Right lobe of liver (tissue), 6 donors: ENCODE data around the gene ANKRD33. TPM values are rescaled to one million over a fixed set of nuclear protein-coding genes. Genes with fewer than 3 reads are reported as not detected.
A peak's percentile ranks its signal among the peaks of the same experiment; 100 is the strongest.

ENCODE experiments used
- ATAC-seq, 4 donors: fragments of 200-7000 bp; cut with Tn5 transposase; one replicate each; pipeline ENCODE4 v1.9.1; 2020; ENCODE audit warnings: mild to moderate bottlenecking in 4 of 4, moderate library complexity in 4 of 4
- DNase-seq, 3 donors: peaks; one replicate each; pipeline ENCODE4 v3.0.0-alpha.2; 2020
- H3K27ac ChIP-seq, 3 donors: fragments of 200-600 bp; one replicate each; pipeline ENCODE4 v1.8.0; 2022
- H3K27me3 ChIP-seq, 2 donors: fragments of 200-600 bp; one replicate each; pipeline ENCODE4 v1.8.0; 2022
- H3K36me3 ChIP-seq, 4 donors: fragments of 200-600 bp; sonication (generic) in 1 of 4; one replicate each; pipeline versions ENCODE4 v1.5.1 to v1.8.0; 2017 to 2022; ENCODE audit warnings: control low read depth in 1 of 4
- H3K4me1 ChIP-seq, 4 donors: fragments of 200-600 bp; sonication (generic) in 1 of 4; one replicate each; pipeline versions ENCODE4 v1.5.1 to v1.8.0; 2017 to 2022; ENCODE audit warnings: control low read depth in 1 of 4
- H3K4me3 ChIP-seq, 3 donors: fragments of 200-600 bp; one replicate each; pipeline ENCODE4 v1.8.0; 2022
- H3K9me3 ChIP-seq, 4 donors: fragments of 200-600 bp; sonication (generic) in 1 of 4; one replicate each; pipeline versions ENCODE4 v1.5.1 to v1.8.0; 2017 to 2022; ENCODE audit warnings: control low read depth in 1 of 4
- CTCF ChIP-seq, 4 donors: fragments of 200-600 bp in 3 of 4; fragments of 450-650 bp in 1 of 4; IDR thresholded peaks; one replicate each; pipeline versions ENCODE4 v1.5.1 to v1.8.0; 2016 to 2022; ENCODE audit warnings: antibody characterized with exemption in 4 of 4, mild to moderate bottlenecking in 2 of 4
- POLR2A ChIP-seq: fragments of 450-650 bp; IDR thresholded peaks from one replicate; pipeline ENCODE4 v1.6.1; 2017; ENCODE audit warnings: antibody characterized with exemption, mild to moderate bottlenecking
- WGBS: methylation state at CpG from one replicate; pipeline ENCODE4 v1.1.6; 2018; ENCODE audit warnings: low coverage, low lambda C conversion rate; ENCODE audit not compliant: insufficient coverage; ENCODE audit errors: missing lambda C conversion rate; 5-methylcytosine and 5-hydroxymethylcytosine counted together
- intact Hi-C, 2 donors: fragments of 100-400 bp; cut with DNase I; formaldehyde crosslinking; loops; one replicate each; pipeline versions ENCODE4 v1.11.2 to v1.14.1; 2022
- total RNA-seq, 6 experiments: library from RNA; depleted of rRNA in 2 of 6; stranded (reverse); fragments of >200 nt in 2 of 6; fragmentation: NEBNext Ultra II Directional in 3 of 6; extraction: Animal tissue kit (Norgen Biotek cat#: 25700) in 3 of 6; gene quantifications; one replicate each; pipeline versions ENCODE4 v1.1.0 to v1.2.4, GENCODE V29; 2016 to 2023
- donor health status: DM: no; HTN: yes; CAD: no.
- donor health status: DM: no; HTN: no; CAD: no.
- donor health status: DM: no; HTN: no; CAD: no.
- donor health status: DM: no; HTN: yes; CAD: no.
- donor health status: DM: no; HTN: yes; CAD: no.

The ANKRD33 gene
- total RNA-seq, 6 experiments from 2014 or later, result 1.1 to 10.5 (median 2.1) TPM; not detected in 3

- Histone ChIP-seq H3K27ac (no peak overlapping the region), H3K36me3 (no peaks in the 10 kb centered on the region), H3K4me1 (peaks cover 0 to 18% (median 0%) of the 10 kb centered on the region in 4 donors), H3K9me3 (no peaks in the 10 kb centered on the region), H3K27me3 (no peaks in the 10 kb centered on the region), H3K4me3 (peak overlapping the region in 2 of 3 donors; percentile 24 to 29)
- no peak for TF ChIP-seq CTCF (IDR thresholded peaks at IDR 0.05)
- no peak for TF ChIP-seq POLR2A
- DNase-seq (peak; percentile 66 to 79 (median 74)), ATAC-seq (peak; percentile 68 to 86 (median 76))
- WGBS, result 27% methylated on average over 12 of the region's 53 CpGs
- intact Hi-C loops, result no loop called here
These were observed 23.7 kb upstream of the ANKRD33 start for GRCh38 chr12:51863933-51864832.

GRCh38 chr12:51864833-51865670 lies 22.9 kb upstream of the ANKRD33 start:
- Histone ChIP-seq H3K4me3 (no peak overlapping the region), H3K36me3 (no peaks in the 10 kb centered on the region), H3K27me3 (no peaks in the 10 kb centered on the region), H3K9me3 (no peaks in the 10 kb centered on the region), H3K4me1 (peaks cover 0 to 21% (median 0%) of the 10 kb centered on the region in 4 donors), H3K27ac (no peak overlapping the region)
- intact Hi-C loops, result no loop called here
- DNase-seq (peak in 1 of 3 donors; percentile 31), ATAC-seq (no peak)
- TF ChIP-seq POLR2A (no peak), CTCF (IDR thresholded peaks at IDR 0.05) (no peak)
- 93% methylated on average over 6 of the region's 12 CpGs for WGBS

GRCh38 chr12:51865757-51866270 lies 22.1 kb upstream of the ANKRD33 start:
- H3K4me3 ChIP-seq, result no peak overlapping the region
- TF ChIP-seq POLR2A (no peak), CTCF (IDR thresholded peaks at IDR 0.05) (no peak)
- H3K27ac ChIP-seq, result no peak overlapping the region
- H3K27me3 ChIP-seq, result no peaks in the 10 kb centered on the region
- H3K9me3 ChIP-seq, result no peaks in the 10 kb centered on the region
- H3K36me3 ChIP-seq, result no peaks in the 10 kb centered on the region
- H3K4me1 ChIP-seq, result peaks cover 0 to 21% (median 0%) of the 10 kb centered on the region in 4 donors
- intact Hi-C loops, result no loop called here
- no CpG with 5 or more reads among the region's 7 CpGs for WGBS
- DNase-seq, result peak in 1 of 3 donors; percentile 37
- ATAC-seq, result no peak

- Histone ChIP-seq H3K36me3 (no peaks in the 10 kb centered on the region), H3K27me3 (no peaks in the 10 kb centered on the region), H3K4me1 (peaks cover 0 to 21% (median 0%) of the 10 kb centered on the region in 4 donors), H3K4me3 (no peak overlapping the region), H3K9me3 (no peaks in the 10 kb centered on the region), H3K27ac (no peak overlapping the region)
- TF ChIP-seq CTCF (IDR thresholded peaks at IDR 0.05) (no peak), POLR2A (no peak)
- intact Hi-C loops, result no loop called here
- WGBS, result 80% methylated on average over 4 of the region's 4 CpGs
- DNase-seq (peak in 1 of 3 donors; percentile 11), ATAC-seq (no peak)
These were observed 21.6 kb upstream of the ANKRD33 start for GRCh38 chr12:51866324-51866723.
